ENCODE results near the gene GPAM. TPM values are rescaled to one million over a fixed set of nuclear protein-coding genes. Genes with fewer than 3 reads are reported as not detected.

Gene GPAM
- total RNA-seq, 1 donor from 2014 or later: 10.0 TPM

DNA sequence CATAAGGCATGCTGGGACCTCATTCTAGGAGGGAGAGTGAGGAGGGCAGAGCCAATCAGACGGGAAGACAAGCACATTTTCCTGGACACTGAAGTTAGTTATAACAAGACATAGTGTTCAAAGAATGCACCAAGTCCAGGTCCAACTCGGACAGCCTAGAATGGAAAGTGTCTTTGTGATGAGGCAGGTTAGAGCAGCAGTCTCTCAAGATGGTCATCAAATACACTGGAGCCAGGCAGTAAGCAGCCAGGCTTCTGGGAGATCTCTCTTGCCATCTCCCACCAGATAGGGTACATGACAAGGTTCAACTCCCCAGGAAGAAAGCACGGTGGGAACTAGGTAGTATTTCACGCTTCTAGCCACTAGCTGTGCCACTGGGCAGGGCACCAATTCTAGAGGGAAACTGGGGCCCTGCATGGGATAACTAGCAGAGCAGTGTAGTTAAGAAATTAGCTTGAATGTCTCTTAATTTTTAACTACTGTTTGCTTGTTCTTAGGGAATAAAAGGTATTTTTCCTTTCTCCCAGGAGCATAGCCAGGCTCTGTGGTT, 7.6 kb upstream of the GPAM start:
- no peak overlapping the region for H3K27ac Mint-ChIP-seq (ENCODE audit: unreplicated experiment)
- no peaks in the 10 kb centered on the region for H3K4me1 Mint-ChIP-seq (ENCODE audit: unreplicated experiment)
- H3K9me3 Mint-ChIP-seq (ENCODE audit: unreplicated experiment): no peaks in the 10 kb centered on the region
- H3K36me3 Mint-ChIP-seq (ENCODE audit: unreplicated experiment): no peaks in the 10 kb centered on the region
- peaks cover 15% of the 10 kb centered on the region for H3K27me3 Mint-ChIP-seq (ENCODE audit: unreplicated experiment)
- H3K4me3 Mint-ChIP-seq (ENCODE audit: unreplicated experiment): no peak overlapping the region
- DNase-seq (ENCODE audit: extremely low spot score, unreplicated experiment): no peak
- TF ChIP-seq, protein P1, sequence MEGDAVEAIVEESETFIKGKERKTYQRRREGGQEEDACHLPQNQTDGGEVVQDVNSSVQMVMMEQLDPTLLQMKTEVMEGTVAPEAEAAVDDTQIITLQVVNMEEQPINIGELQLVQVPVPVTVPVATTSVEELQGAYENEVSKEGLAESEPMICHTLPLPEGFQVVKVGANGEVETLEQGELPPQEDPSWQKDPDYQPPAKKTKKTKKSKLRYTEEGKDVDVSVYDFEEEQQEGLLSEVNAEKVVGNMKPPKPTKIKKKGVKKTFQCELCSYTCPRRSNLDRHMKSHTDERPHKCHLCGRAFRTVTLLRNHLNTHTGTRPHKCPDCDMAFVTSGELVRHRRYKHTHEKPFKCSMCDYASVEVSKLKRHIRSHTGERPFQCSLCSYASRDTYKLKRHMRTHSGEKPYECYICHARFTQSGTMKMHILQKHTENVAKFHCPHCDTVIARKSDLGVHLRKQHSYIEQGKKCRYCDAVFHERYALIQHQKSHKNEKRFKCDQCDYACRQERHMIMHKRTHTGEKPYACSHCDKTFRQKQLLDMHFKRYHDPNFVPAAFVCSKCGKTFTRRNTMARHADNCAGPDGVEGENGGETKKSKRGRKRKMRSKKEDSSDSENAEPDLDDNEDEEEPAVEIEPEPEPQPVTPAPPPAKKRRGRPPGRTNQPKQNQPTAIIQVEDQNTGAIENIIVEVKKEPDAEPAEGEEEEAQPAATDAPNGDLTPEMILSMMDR (IDR thresholded peaks at IDR 0.05): no peak

DNA sequence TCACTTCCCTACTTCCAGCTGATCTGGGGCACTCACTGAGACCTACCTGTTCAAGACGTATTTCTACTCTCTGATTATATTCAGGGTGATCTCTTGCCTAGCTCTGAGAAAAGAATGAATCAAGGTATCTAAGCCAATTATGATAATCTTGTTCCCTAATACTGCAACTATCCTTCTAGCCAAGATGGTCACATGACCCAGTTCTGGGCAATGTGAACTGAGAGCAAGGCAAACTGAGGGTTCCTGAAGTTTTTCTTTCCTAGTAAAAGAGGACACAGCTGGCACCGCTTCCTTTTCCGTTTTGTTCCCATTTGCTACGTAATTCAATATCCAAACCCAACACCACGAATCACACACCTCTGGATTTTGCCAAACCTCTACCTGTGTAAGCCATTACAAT, 5.9 kb upstream of the GPAM start:
- H3K27me3 Mint-ChIP-seq (ENCODE audit: unreplicated experiment): peaks cover 19% of the 10 kb centered on the region
- TF ChIP-seq, protein P1 (IDR thresholded peaks at IDR 0.05): no peak
- H3K36me3 Mint-ChIP-seq (ENCODE audit: unreplicated experiment): no peaks in the 10 kb centered on the region
- DNase-seq (ENCODE audit: extremely low spot score, unreplicated experiment): no peak
- peaks cover 2% of the 10 kb centered on the region for H3K4me1 Mint-ChIP-seq (ENCODE audit: unreplicated experiment)
- no peak overlapping the region for H3K27ac Mint-ChIP-seq (ENCODE audit: unreplicated experiment)
- no peaks in the 10 kb centered on the region for H3K9me3 Mint-ChIP-seq (ENCODE audit: unreplicated experiment)
- H3K4me3 Mint-ChIP-seq (ENCODE audit: unreplicated experiment): no peak overlapping the region

DNA sequence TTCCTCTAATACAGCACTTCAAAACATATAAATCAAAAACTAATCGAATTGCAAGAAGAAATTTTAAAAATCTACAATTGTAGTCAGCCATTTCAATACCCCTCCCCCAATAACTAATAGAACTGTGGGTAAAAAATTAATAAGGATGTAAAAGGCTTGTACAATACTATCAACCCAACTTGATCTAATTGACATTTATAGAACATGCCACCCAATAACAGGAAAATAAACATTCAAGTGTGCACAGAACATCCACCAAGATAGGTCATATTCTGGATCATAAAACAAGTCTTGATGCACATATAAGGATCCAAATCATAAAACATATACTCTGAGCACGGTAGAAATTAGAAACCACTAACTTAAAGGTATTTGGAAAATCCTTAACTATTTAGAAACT, 4.0 kb upstream of the GPAM start:
- peaks cover 16% of the 10 kb centered on the region for H3K4me1 Mint-ChIP-seq (ENCODE audit: unreplicated experiment)
- no peak overlapping the region for H3K4me3 Mint-ChIP-seq (ENCODE audit: unreplicated experiment)
- no peaks in the 10 kb centered on the region for H3K9me3 Mint-ChIP-seq (ENCODE audit: unreplicated experiment)
- peaks cover 19% of the 10 kb centered on the region for H3K27me3 Mint-ChIP-seq (ENCODE audit: unreplicated experiment)
- no peak overlapping the region for H3K27ac Mint-ChIP-seq (ENCODE audit: unreplicated experiment)
- TF ChIP-seq, protein P1 (IDR thresholded peaks at IDR 0.05): no peak
- DNase-seq (ENCODE audit: extremely low spot score, unreplicated experiment): no peak
- H3K36me3 Mint-ChIP-seq (ENCODE audit: unreplicated experiment): no peaks in the 10 kb centered on the region

DNA sequence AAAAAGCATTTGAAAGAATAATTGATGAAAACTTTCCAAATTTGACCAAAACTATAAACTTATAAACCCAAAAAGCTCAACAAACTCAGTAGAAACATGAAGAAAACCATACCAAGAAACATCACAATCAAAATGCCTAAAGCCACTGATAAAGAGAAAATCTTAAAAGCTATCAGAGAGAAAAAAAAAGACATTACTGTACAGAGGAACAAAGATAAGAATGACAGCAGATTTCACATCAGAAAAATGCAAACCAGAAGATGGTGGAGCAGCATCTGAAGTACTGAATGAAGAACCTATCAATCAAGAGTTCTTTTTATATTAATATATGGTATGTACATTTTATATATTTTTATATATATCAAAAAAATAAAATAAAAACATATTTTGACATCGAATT, 2.4 kb upstream of the GPAM start:
- no peak overlapping the region for H3K4me3 Mint-ChIP-seq (ENCODE audit: unreplicated experiment)
- no peak overlapping the region for H3K27ac Mint-ChIP-seq (ENCODE audit: unreplicated experiment)
- no peak for DNase-seq (ENCODE audit: extremely low spot score, unreplicated experiment)
- H3K9me3 Mint-ChIP-seq (ENCODE audit: unreplicated experiment): no peaks in the 10 kb centered on the region
- peaks cover 19% of the 10 kb centered on the region for H3K27me3 Mint-ChIP-seq (ENCODE audit: unreplicated experiment)
- H3K4me1 Mint-ChIP-seq (ENCODE audit: unreplicated experiment): peaks cover 17% of the 10 kb centered on the region
- TF ChIP-seq, protein P1 (IDR thresholded peaks at IDR 0.05): no peak
- H3K36me3 Mint-ChIP-seq (ENCODE audit: unreplicated experiment): no peaks in the 10 kb centered on the region

DNA sequence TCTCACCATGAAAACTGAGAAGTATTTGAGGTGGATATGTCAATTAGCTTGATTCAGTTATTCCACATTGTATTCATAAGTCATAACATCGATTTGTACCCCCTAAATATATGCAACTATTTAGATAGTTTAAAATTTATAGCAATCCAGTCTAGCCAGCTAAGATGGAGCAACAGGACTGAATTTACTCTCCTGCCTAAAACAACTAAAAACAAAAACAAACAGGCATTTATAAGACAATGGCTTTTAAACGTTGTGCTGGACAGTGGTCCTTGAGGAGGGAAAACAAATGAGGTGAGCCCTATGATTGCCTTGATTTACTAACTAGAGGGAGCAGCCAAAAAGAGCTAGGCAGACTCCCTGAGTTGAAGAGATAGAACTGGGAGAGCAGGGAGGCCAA, 814 bp upstream of the GPAM start:
- DNase-seq (ENCODE audit: extremely low spot score, unreplicated experiment): no peak
- TF ChIP-seq, protein P1 (IDR thresholded peaks at IDR 0.05): no peak
- peaks cover 16% of the 10 kb centered on the region for H3K27me3 Mint-ChIP-seq (ENCODE audit: unreplicated experiment)
- no peaks in the 10 kb centered on the region for H3K9me3 Mint-ChIP-seq (ENCODE audit: unreplicated experiment)
- H3K4me3 Mint-ChIP-seq (ENCODE audit: unreplicated experiment): peak overlapping the region; percentile 83
- H3K36me3 Mint-ChIP-seq (ENCODE audit: unreplicated experiment): no peaks in the 10 kb centered on the region
- no peak overlapping the region for H3K27ac Mint-ChIP-seq (ENCODE audit: unreplicated experiment)
- H3K4me1 Mint-ChIP-seq (ENCODE audit: unreplicated experiment): peaks cover 17% of the 10 kb centered on the region

Measured in osteocyte (in vitro differentiated cells).